Islet precursor cell (in vitro differentiated cells): ENCODE measurements around the gene PET100.
A peak's percentile ranks its signal among the peaks of the same experiment; 100 is the strongest.

ENCODE experiments used
- DNase-seq: peaks from one replicate; pipeline ENCODE4 v3.0.0-alpha.2; 2018

PET100 gene

GRCh38 chr19:7629347-7630054 lies at the start of gene PET100, which contains the start of gene XAB2:
PET100 (plus strand) TSS chr19:7629793; CDS start chr19:7629834, 41 bp downstream.
XAB2 (minus strand) TSS chr19:7629545; CDS start chr19:7629527, 18 bp downstream.
- DNase-seq: peak; percentile 99

GRCh38 chr19:7582446-7582845 lies 47.1 kb upstream of the PET100 start:
- no peak for DNase-seq

GRCh38 chr19:7589822-7590221 lies 39.8 kb upstream of the PET100 start:
- DNase-seq: no peak

GRCh38 chr19:7590256-7590655 lies 39.3 kb upstream of the PET100 start:
- DNase-seq: peak; percentile 89

- peak; percentile 81 for DNase-seq
Measured at GRCh38 chr19:7595466-7596133, 34.0 kb upstream of the PET100 start, which contains the start of gene CAMSAP3. CAMSAP3 (plus strand) TSS chr19:7595863; CDS start chr19:7596003, 140 bp downstream.

GRCh38 chr19:7596211-7596937 lies 33.2 kb upstream of the PET100 start:
- no peak for DNase-seq

GRCh38 chr19:7597689-7598088 lies 31.9 kb upstream of the PET100 start:
- no peak for DNase-seq

- no peak for DNase-seq
Measured at GRCh38 chr19:7598180-7598579, 31.4 kb upstream of the PET100 start.

GRCh38 chr19:7600721-7601120 lies 28.9 kb upstream of the PET100 start:
- DNase-seq: no peak

GRCh38 chr19:7602240-7602934 lies 27.2 kb upstream of the PET100 start:
- no peak for DNase-seq

GRCh38 chr19:7602935-7603497 lies 26.6 kb upstream of the PET100 start:
- DNase-seq: no peak

GRCh38 chr19:7603919-7604318 lies 25.7 kb upstream of the PET100 start:
- no peak for DNase-seq

- DNase-seq: peak; percentile 62
Measured at GRCh38 chr19:7605490-7606222, 23.9 kb upstream of the PET100 start.

GRCh38 chr19:7606289-7606688 lies 23.3 kb upstream of the PET100 start:
- no peak for DNase-seq

- DNase-seq: no peak
Measured at GRCh38 chr19:7607212-7607873, 22.2 kb upstream of the PET100 start.

- no peak for DNase-seq
Measured at GRCh38 chr19:7607874-7608560, 21.6 kb upstream of the PET100 start.

GRCh38 chr19:7610491-7611240 lies 18.9 kb upstream of the PET100 start:
- peak; percentile 52 for DNase-seq

- DNase-seq: peak; percentile 61
Measured at GRCh38 chr19:7611541-7612279, 17.9 kb upstream of the PET100 start.
